ENCODE results near the gene ARFGAP2. TPM values are rescaled to one million over a fixed set of nuclear protein-coding genes. Genes with fewer than 3 reads are reported as not detected.

ARFGAP2 gene
- total RNA-seq, 1 experiment from 2014 or later: 100.0 TPM

DNA sequence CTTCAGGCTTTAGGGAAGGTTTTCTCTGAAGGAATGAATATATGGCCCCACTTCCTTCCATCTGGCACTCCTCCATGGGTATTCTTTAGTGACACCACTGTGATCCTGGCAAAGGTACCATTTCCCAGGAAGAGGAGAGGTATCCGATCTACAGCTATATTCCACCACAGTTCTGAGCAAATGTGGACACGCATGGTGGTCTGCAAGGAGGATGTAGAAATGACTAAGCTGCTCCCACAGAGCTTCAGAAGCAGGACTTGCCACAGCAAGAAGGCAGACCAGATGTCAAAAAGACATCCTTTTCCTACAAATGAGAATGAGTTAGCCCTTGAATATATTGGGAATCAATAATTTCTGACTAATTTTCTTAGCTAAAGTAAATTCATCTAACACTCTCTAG is 45.5 kb downstream of the ARFGAP2 start:
- ChIA-PET CTCF (interaction anchor here (0.8 kb wide), 1 partner anchor 11 kb away, joined by 3 read pairs; no protein-coding TSS in a partner anchor), POLR2A (no interaction called here)
- Mint-ChIP-seq H3K9me3 (ENCODE audit: unreplicated experiment) (no peaks in the 10 kb centered on the region), H3K4me1 (ENCODE audit: low read depth, unreplicated experiment) (peaks cover 11% of the 10 kb centered on the region), H3K27ac (ENCODE audit: unreplicated experiment) (no peak overlapping the region), H3K36me3 (ENCODE audit: insufficient read depth, unreplicated experiment) (no peaks in the 10 kb centered on the region), H3K4me3 (ENCODE audit: unreplicated experiment) (no peak overlapping the region), H3K27me3 (ENCODE audit: insufficient read depth, unreplicated experiment) (no peaks in the 10 kb centered on the region)
- no TSS peak for BruUV-seq (replicated peaks)
- TF ChIP-seq, protein P1, sequence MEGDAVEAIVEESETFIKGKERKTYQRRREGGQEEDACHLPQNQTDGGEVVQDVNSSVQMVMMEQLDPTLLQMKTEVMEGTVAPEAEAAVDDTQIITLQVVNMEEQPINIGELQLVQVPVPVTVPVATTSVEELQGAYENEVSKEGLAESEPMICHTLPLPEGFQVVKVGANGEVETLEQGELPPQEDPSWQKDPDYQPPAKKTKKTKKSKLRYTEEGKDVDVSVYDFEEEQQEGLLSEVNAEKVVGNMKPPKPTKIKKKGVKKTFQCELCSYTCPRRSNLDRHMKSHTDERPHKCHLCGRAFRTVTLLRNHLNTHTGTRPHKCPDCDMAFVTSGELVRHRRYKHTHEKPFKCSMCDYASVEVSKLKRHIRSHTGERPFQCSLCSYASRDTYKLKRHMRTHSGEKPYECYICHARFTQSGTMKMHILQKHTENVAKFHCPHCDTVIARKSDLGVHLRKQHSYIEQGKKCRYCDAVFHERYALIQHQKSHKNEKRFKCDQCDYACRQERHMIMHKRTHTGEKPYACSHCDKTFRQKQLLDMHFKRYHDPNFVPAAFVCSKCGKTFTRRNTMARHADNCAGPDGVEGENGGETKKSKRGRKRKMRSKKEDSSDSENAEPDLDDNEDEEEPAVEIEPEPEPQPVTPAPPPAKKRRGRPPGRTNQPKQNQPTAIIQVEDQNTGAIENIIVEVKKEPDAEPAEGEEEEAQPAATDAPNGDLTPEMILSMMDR (IDR thresholded peaks at IDR 0.05; ENCODE audit: insufficient read depth in 1 of 2, low read depth in 1 of 2, low read length in 1 of 2, severe bottlenecking in 1 of 2, unreplicated experiment in 1 of 2): no peak
- Histone ChIP-seq H3K27me3 (replicated peaks; ENCODE audit: control insufficient read depth, insufficient read depth, low read length) (no peaks in the 10 kb centered on the region), H3K36me3 (ENCODE audit: control insufficient read depth, insufficient read depth, low read length) (no peaks in the 10 kb centered on the region), H3K9me3 (no peaks in the 10 kb centered on the region), H3K4me1 (peaks cover 14% of the 10 kb centered on the region), H3K4me3 (ENCODE audit: low read depth, low read length) (no peak overlapping the region)
- intact Hi-C loops (cut with micrococcal nuclease; ENCODE audit: unreplicated experiment): no loop called here
- DNase-seq: no peak

DNA sequence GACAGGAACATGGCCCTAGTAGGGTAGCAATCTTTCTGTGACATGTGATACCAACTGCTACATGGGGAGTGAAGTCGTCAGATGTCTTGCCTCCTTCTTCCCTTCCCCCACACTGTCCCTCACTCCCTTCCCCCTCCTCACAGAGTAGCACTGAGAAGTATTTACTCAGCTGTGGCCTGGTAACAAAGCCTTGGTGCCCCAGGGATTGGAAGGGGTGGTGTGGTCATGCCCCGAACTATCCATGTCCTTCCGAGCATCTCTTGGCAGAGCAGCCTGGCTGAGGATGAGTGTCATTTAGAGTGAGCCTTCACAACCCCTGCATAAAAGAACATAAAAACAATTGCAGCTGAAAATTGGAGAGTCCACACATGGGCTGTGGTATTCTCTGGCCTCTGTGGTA is 46.1 kb downstream of the ARFGAP2 start:
- Histone ChIP-seq H3K4me1 (peaks cover 14% of the 10 kb centered on the region), H3K4me3 (ENCODE audit: low read depth, low read length) (no peak overlapping the region), H3K36me3 (ENCODE audit: control insufficient read depth, insufficient read depth, low read length) (no peaks in the 10 kb centered on the region), H3K27me3 (replicated peaks; ENCODE audit: control insufficient read depth, insufficient read depth, low read length) (no peaks in the 10 kb centered on the region), H3K9me3 (no peaks in the 10 kb centered on the region)
- CTCF ChIA-PET: no interaction called here
- TF ChIP-seq, protein P1 (IDR thresholded peaks at IDR 0.05; ENCODE audit: insufficient read depth in 1 of 2, low read depth in 1 of 2, low read length in 1 of 2, severe bottlenecking in 1 of 2, unreplicated experiment in 1 of 2): no peak
- no peaks in the 10 kb centered on the region for H3K27me3 Mint-ChIP-seq (ENCODE audit: insufficient read depth, unreplicated experiment)
- no peaks in the 10 kb centered on the region for H3K9me3 Mint-ChIP-seq (ENCODE audit: unreplicated experiment)
- BruUV-seq (replicated peaks): no TSS peak
- no peaks in the 10 kb centered on the region for H3K36me3 Mint-ChIP-seq (ENCODE audit: insufficient read depth, unreplicated experiment)
- peaks cover 11% of the 10 kb centered on the region for H3K4me1 Mint-ChIP-seq (ENCODE audit: low read depth, unreplicated experiment)
- no peak overlapping the region for H3K27ac Mint-ChIP-seq (ENCODE audit: unreplicated experiment)
- DNase-seq: peak in 1 of 2 experiments; percentile 21
- H3K4me3 Mint-ChIP-seq (ENCODE audit: unreplicated experiment): no peak overlapping the region
- intact Hi-C loops (cut with micrococcal nuclease; ENCODE audit: unreplicated experiment): no loop called here
- POLR2A ChIA-PET: no interaction called here

DNA sequence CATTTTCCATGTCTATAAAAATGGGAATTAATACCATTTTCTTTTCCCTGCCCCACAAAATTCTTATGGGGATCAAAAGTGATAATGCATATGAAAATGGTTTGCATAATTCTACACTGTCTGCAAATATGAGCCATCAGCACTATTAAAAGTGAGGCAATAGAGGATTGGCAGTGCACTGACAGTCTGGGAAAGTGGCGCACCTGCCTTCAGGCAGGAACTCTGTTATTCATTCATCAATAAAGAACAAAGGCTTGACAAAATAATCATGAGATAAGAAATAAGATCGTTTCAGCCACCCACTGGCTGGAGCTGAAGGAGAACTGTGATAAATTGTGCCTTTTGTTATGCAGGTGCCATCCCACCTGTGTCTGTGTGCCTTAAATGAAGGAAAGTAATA is 49.5 kb downstream of the ARFGAP2 start:
- H3K36me3 Mint-ChIP-seq (ENCODE audit: insufficient read depth, unreplicated experiment): no peaks in the 10 kb centered on the region
- no peak overlapping the region for H3K4me3 Mint-ChIP-seq (ENCODE audit: unreplicated experiment)
- Histone ChIP-seq H3K36me3 (ENCODE audit: control insufficient read depth, insufficient read depth, low read length) (no peaks in the 10 kb centered on the region), H3K4me3 (ENCODE audit: low read depth, low read length) (no peak overlapping the region), H3K27me3 (replicated peaks; ENCODE audit: control insufficient read depth, insufficient read depth, low read length) (no peaks in the 10 kb centered on the region), H3K4me1 (peaks cover 10% of the 10 kb centered on the region), H3K9me3 (no peaks in the 10 kb centered on the region)
- intact Hi-C loops (cut with micrococcal nuclease; ENCODE audit: unreplicated experiment): no loop called here
- H3K4me1 Mint-ChIP-seq (ENCODE audit: low read depth, unreplicated experiment): peaks cover 11% of the 10 kb centered on the region
- no peak overlapping the region for H3K27ac Mint-ChIP-seq (ENCODE audit: unreplicated experiment)
- BruUV-seq (replicated peaks): no TSS peak
- POLR2A ChIA-PET: no interaction called here
- no peaks in the 10 kb centered on the region for H3K27me3 Mint-ChIP-seq (ENCODE audit: insufficient read depth, unreplicated experiment)
- TF ChIP-seq, protein P1 (IDR thresholded peaks at IDR 0.05; ENCODE audit: insufficient read depth in 1 of 2, low read depth in 1 of 2, low read length in 1 of 2, severe bottlenecking in 1 of 2, unreplicated experiment in 1 of 2): no peak
- CTCF ChIA-PET: no interaction called here
- no peak for DNase-seq
- no peaks in the 10 kb centered on the region for H3K9me3 Mint-ChIP-seq (ENCODE audit: unreplicated experiment)
